ENCODE measurements around the gene CBARP. TPM values are rescaled to one million over a fixed set of nuclear protein-coding genes. Genes with fewer than 3 reads are reported as not detected.

Gene CBARP
- total and polyA plus RNA-seq, 2 of the 13 experiments (the other 11 are each of a cell fraction or from before 2014, with no cell fraction given): 1.2 to 1.4 TPM

DNA sequence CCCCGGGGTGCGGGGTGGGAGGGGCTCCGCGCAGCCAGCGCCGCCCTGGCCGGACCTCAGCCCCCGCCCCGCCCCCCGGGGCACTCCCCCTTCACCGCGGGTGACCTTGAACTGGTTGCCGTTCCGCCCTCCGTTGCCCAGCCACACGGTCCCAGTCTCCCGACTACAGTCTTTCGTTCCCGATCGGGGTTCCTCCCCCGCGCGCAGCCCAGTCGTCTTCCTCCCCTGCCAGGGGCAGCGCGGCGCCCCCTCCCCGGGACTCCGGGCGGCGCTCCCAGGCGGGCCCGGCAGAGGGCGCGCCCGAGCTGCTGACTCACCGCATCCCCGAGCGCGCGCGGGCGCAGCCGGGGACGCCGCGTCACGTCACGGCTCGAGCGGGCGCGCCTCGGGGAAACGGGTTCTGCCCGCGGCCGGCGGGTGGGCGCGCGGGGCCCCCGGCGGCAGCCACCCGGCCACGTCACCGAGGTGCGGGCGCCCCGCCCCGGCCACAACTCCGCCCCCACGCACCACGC, 11.0 kb upstream of the CBARP start (continued):
- TF ChIP-seq SRSF9 (IDR thresholded peaks at IDR 0.05; ENCODE audit: borderline replicate concordance, insufficient read depth, low read depth, low read length, poor library complexity, severe bottlenecking): no peak
- TF ChIP-seq SP4 (CRISPR knock-in tag; IDR thresholded peaks at IDR 0.05): peak; percentile 30; the same call in 1 of the 2 replicates
- TF ChIP-seq NR2F6 (IDR thresholded peaks at IDR 0.05): no peak
- peak; percentile 43; the same call in 1 of the 2 replicates for TF ChIP-seq NR2F6 (CRISPR knock-in tag; IDR thresholded peaks at IDR 0.05)
- peak; percentile 14 for TF ChIP-seq HNRNPLL (IDR thresholded peaks at IDR 0.05; ENCODE audit: low read depth, low read length, poor library complexity, severe bottlenecking)
- TF ChIP-seq CENPT (CRISPR knock-in tag; IDR thresholded peaks at IDR 0.05; ENCODE audit: low read depth): no peak
- TF ChIP-seq ARNT2 (CRISPR knock-in tag; IDR thresholded peaks at IDR 0.05; ENCODE audit: low read depth): peak; percentile 34; the same call in 1 of the 2 replicates
- TF ChIP-seq EP300 (IDR thresholded peaks at IDR 0.05; ENCODE audit: low read depth in 2 of 2, low read length in 2 of 2): peak in 1 of 2 experiments; percentile 35; a peak in 2 of 4 replicates
- TF ChIP-seq EP300 (CRISPR knock-in tag; IDR thresholded peaks at IDR 0.05; ENCODE audit: borderline replicate concordance): no peak
- peak; percentile 83 for TF ChIP-seq RAD21 (CRISPR knock-in tag; IDR thresholded peaks at IDR 0.05)
- no peak for TF ChIP-seq BHLHE40 (IDR thresholded peaks at IDR 0.05; ENCODE audit: low read length)
- TF ChIP-seq NONO (IDR thresholded peaks at IDR 0.05): no peak
- peak; percentile 19; the same call in 1 of the 2 replicates for TF ChIP-seq NONO (CRISPR knock-in tag; conservative IDR thresholded peaks at IDR 0.05)
- TF ChIP-seq KDM5A (IDR thresholded peaks at IDR 0.05; ENCODE audit: borderline replicate concordance, low read length): peak; percentile 47; the same call in 1 of the 2 replicates
- no peak for TF ChIP-seq HHEX (CRISPR knock-in tag; IDR thresholded peaks at IDR 0.05)
- no peak for TF ChIP-seq ZNF761 (CRISPR knock-in tag; conservative IDR thresholded peaks at IDR 0.05)
- no peak; the same call in 1 of the 2 replicates for TF ChIP-seq AFF4 (CRISPR knock-in tag; IDR thresholded peaks at IDR 0.05)
- TF ChIP-seq U2AF2 (IDR thresholded peaks at IDR 0.05; ENCODE audit: low read depth, low read length): no peak
- 0 out of 2 replicates have a peak, but pooled peaks have one; percentile 6 for TF ChIP-seq ZBTB7A (CRISPR knock-in tag; IDR thresholded peaks at IDR 0.05)
- TF ChIP-seq HNRNPK (IDR thresholded peaks at IDR 0.05; ENCODE audit: low read depth, low read length, poor library complexity, severe bottlenecking): no peak
- TF ChIP-seq, protein P1, sequence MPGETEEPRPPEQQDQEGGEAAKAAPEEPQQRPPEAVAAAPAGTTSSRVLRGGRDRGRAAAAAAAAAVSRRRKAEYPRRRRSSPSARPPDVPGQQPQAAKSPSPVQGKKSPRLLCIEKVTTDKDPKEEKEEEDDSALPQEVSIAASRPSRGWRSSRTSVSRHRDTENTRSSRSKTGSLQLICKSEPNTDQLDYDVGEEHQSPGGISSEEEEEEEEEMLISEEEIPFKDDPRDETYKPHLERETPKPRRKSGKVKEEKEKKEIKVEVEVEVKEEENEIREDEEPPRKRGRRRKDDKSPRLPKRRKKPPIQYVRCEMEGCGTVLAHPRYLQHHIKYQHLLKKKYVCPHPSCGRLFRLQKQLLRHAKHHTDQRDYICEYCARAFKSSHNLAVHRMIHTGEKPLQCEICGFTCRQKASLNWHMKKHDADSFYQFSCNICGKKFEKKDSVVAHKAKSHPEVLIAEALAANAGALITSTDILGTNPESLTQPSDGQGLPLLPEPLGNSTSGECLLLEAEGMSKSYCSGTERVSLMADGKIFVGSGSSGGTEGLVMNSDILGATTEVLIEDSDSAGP (CRISPR knock-in tag; IDR thresholded peaks at IDR 0.05; ENCODE audit: borderline replicate concordance): 0 out of 2 replicates have a peak, but pooled peaks have one; percentile 6
- 0 out of 2 replicates have a peak, but pooled peaks have one; percentile 1 for TF ChIP-seq TAF1 (CRISPR knock-in tag; IDR thresholded peaks at IDR 0.05)
- TF ChIP-seq TCF7L2 (IDR thresholded peaks at IDR 0.05; ENCODE audit: low read depth, low read length): no peak
- TF ChIP-seq ZNF501 (CRISPR knock-in tag; IDR thresholded peaks at IDR 0.05): peak; percentile 18; the same call in 1 of the 2 replicates
- TF ChIP-seq ZNF776 (CRISPR knock-in tag; IDR thresholded peaks at IDR 0.05): no peak
- TF ChIP-seq KDM2A (CRISPR knock-in tag; IDR thresholded peaks at IDR 0.05; ENCODE audit: borderline replicate concordance, low read depth): peak; percentile 13; the same call in 1 of the 2 replicates
